Motor neuron (in vitro differentiated cells): ENCODE results near the gene MYL2. TPM values are rescaled to one million over a fixed set of nuclear protein-coding genes. Genes with fewer than 3 reads are reported as not detected.
A peak's percentile ranks its signal among the peaks of the same experiment; 100 is the strongest.

ENCODE experiments used
- ATAC-seq, 8 experiments: fragments of 200-7000 bp; cut with Tn5 transposase; replicated peaks in 6 of 8; 2 replicates each; pipeline ENCODE4 v1.8.0; 2021; ENCODE audit warnings: mild to moderate bottlenecking in 8 of 8, moderate library complexity in 8 of 8
- H3K27ac ChIP-seq, 2 donors: fragments of 250-450 bp; sonication (Bioruptor Pico); 2 replicates each; pipeline ENCODE4 v1.9.0; 2021; ENCODE audit warnings: antibody characterized with exemption in 2 of 2, mild to moderate bottlenecking in 2 of 2, moderate library complexity in 1 of 2
- H3K4me1 ChIP-seq, 2 donors: fragments of 250-450 bp; sonication (Bioruptor Pico); replicated peaks in 1 of 2; 2 replicates each; pipeline ENCODE4 v1.6.1; 2021; ENCODE audit warnings: antibody characterized with exemption in 2 of 2, mild to moderate bottlenecking in 2 of 2, moderate library complexity in 1 of 2
- H3K4me3 ChIP-seq, 5 donors: fragments of 250-450 bp; sonication (Bioruptor Pico); 2 replicates each; pipeline ENCODE4 v1.9.0; 2021; ENCODE audit warnings: antibody characterized with exemption in 5 of 5, mild to moderate bottlenecking in 5 of 5, moderate library complexity in 4 of 5
- WGBS, 10 experiments: fragments of 450-650 bp; shearing (Covaris generic); methylation state at CpG; one replicate each; pipeline ENCODE4 v1.0.0; 2022; 5-methylcytosine and 5-hydroxymethylcytosine counted together
- in situ Hi-C, 9 experiments: fragments of 400-800 bp; cut with MboI; loops; one replicate each; pipeline ENCODE4 v1.15.0; 2021; ENCODE audit warnings: low sequenced_read_pairs in 9 of 9, low pct_unique_long_range_greater_than_20kb in 2 of 9; ENCODE audit not compliant: unreplicated experiment in 9 of 9
- total RNA-seq, 8 experiments: library from RNA; unstranded; fragments of 300-600 nt; gene quantifications; 2 replicates each; pipeline versions ENCODE4 v1.2.3 to v1.2.4, GENCODE V29; 2022

MYL2 gene
- total RNA-seq, 8 experiments from 2014 or later, result 0.62 TPM; not detected in 7

- ATAC-seq, result no peak
- no peak overlapping the region for H3K27ac ChIP-seq
- in situ Hi-C loops, result loop anchor here in 2 of 9 experiments (25.0 kb wide), 2 partner anchors 362 to 412 kb away; partner anchors contain the start of genes ARPC3 (in 1 of the 2), FAM216A (in 1 of the 2), GPN3 (in 1 of the 2) and RAD9B (in 1 of the 2)
- H3K4me1 ChIP-seq, result no peaks in the 10 kb centered on the region
- no peak overlapping the region for H3K4me3 ChIP-seq
Observed at GRCh38 chr12:110874781-110875180, 45.6 kb downstream of the MYL2 start.

DNA sequence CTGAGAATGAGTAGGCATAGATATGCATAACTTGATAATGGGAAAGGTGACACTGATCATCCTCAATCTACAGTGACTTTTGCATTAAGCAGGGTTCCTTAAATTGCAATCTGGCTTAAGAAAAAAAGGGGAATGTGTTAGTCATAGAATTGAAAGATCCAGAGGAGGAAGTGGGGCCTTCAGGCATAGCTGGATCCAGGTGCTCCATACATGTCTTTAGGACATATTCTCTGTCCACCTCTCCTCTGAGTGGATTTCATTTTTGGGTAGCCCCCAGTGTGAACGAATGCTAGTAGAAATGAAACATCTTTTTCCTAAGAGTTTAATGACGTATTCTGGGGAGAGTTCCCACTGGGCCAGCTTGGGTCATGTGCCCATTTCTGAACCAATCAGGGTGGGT, 46.0 kb downstream of the MYL2 start:
- ATAC-seq, result no peak
- no peak overlapping the region for H3K4me3 ChIP-seq
- in situ Hi-C loops, result no loop called here
- WGBS, 10 experiments, result 0 to 93% (median 57%) methylated on average over 1 to 2 of the region's 2 CpGs; no CpG with 5 or more reads in 3 of the 10 experiments
- H3K27ac ChIP-seq, result no peak overlapping the region
- H3K4me1 ChIP-seq, result no peaks in the 10 kb centered on the region

- H3K4me1 ChIP-seq, result no peaks in the 10 kb centered on the region
- no peak for ATAC-seq
- in situ Hi-C loops, result no loop called here
- WGBS, 10 experiments, result 18 to 100% (median 66%) methylated on average over 1 to 4 of the region's 4 CpGs; no CpG with 5 or more reads in 2 of the 10 experiments
- no peak overlapping the region for H3K27ac ChIP-seq
- no peak overlapping the region for H3K4me3 ChIP-seq
Observed at GRCh38 chr12:110872100-110872499, 48.3 kb downstream of the MYL2 start.

- no peak overlapping the region for H3K4me3 ChIP-seq
- H3K27ac ChIP-seq, result no peak overlapping the region
- no peak for ATAC-seq
- no peaks in the 10 kb centered on the region for H3K4me1 ChIP-seq
- in situ Hi-C loops, result no loop called here
- 40 to 93% (median 79%) methylated on average over 2 to 5 of the region's 5 CpGs; no CpG with 5 or more reads in 2 of the 10 experiments for WGBS, 10 experiments
Observed at GRCh38 chr12:110869803-110870202, 50.6 kb downstream of the MYL2 start.

- no peak for ATAC-seq
- in situ Hi-C loops, result no loop called here
Observed at GRCh38 chr12:110869026-110869425, 51.4 kb downstream of the MYL2 start.

DNA sequence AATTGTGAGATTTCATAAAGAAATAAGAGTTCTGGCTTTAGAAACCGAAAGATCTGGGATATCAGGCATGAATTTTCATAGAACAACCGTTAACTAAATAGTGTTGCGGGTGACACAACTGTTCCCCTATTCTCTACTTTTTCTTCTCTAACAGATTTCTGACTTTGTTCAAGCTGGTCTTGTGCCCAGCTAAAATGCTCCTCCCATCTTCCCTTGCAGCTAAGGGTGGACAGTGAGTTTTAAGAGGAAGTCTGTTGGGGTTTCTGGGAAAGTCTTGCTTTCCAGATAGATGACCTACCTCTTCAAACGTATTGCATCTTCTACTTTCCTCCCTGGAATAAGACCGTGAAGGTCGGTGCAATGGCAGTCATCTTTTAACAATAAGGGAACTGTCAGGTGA, 54.9 kb downstream of the MYL2 start:
- WGBS, 10 experiments, result 36 to 99% (median 81%) methylated on average over 3 to 6 of the region's 6 CpGs
- no peak for ATAC-seq
- Histone ChIP-seq H3K4me1 (peaks cover 12 to 21% of the 10 kb centered on the region in 2 donors), H3K4me3 (no peak overlapping the region), H3K27ac (no peak overlapping the region)
- in situ Hi-C loops, result no loop called here

More at GRCh38 chr12:110869026-110869425, 51.4 kb downstream of the MYL2 start:
- Histone ChIP-seq H3K4me1 (no peaks in the 10 kb centered on the region), H3K27ac (no peak overlapping the region), H3K4me3 (no peak overlapping the region)
- 0 to 80% (median 58%) methylated on average over 1 to 3 of the region's 3 CpGs; no CpG with 5 or more reads in 4 of the 10 experiments for WGBS, 10 experiments

GRCh38 chr12:110863161-110863560, 57.2 kb downstream of the MYL2 start:
- WGBS, 10 experiments, result 40 to 100% (median 98%) methylated on average over 2 to 3 of the region's 7 CpGs; no CpG with 5 or more reads in 4 of the 10 experiments
- Histone ChIP-seq H3K4me1 (peaks cover 13 to 21% of the 10 kb centered on the region in 2 donors), H3K4me3 (no peak overlapping the region), H3K27ac (no peak overlapping the region)
- no peak for ATAC-seq
- in situ Hi-C loops, result no loop called here

GRCh38 chr12:110862329-110862728, 58.0 kb downstream of the MYL2 start:
- peaks cover 13 to 24% of the 10 kb centered on the region in 2 donors for H3K4me1 ChIP-seq
- H3K27ac ChIP-seq, result peak overlapping the region; percentile 40 to 83
- in situ Hi-C loops, result no loop called here
- peak in 5 of 8 experiments; percentile 72 to 96 (median 74) for ATAC-seq
- no peak overlapping the region for H3K4me3 ChIP-seq
- 0 to 100% (median 47%) methylated on average over 1 to 8 of the region's 9 CpGs; no CpG with 5 or more reads in 1 of the 10 experiments for WGBS, 10 experiments

- Histone ChIP-seq H3K4me1 (peaks cover 13 to 24% of the 10 kb centered on the region in 2 donors), H3K4me3 (no peak overlapping the region), H3K27ac (peak overlapping the region; percentile 55 to 83)
- WGBS, 10 experiments, result 20 to 100% (median 84%) methylated on average over 1 to 5 of the region's 7 CpGs; no CpG with 5 or more reads in 4 of the 10 experiments
- in situ Hi-C loops, result no loop called here
- no peak for ATAC-seq
Observed at GRCh38 chr12:110861729-110862128, 58.6 kb downstream of the MYL2 start.

Other genes with a start within 250 kb of the MYL2 start
- 1 to 10 TPM in 2 of 8 experiments, under 1 TPM in 6; 0.27 to 1.6 (median 0.74) TPM for gene HVCN1, start 231.5 kb downstream of the MYL2 start, total RNA-seq
- gene PPP1CC, start 177.7 kb downstream of the MYL2 start, total RNA-seq, result 100 to 1,000 TPM in 4 of 8 experiments, 10 to 100 TPM in 4; 57.5 to 156 (median 102) TPM
- under 1 TPM in 1 of 8 experiments, not detected in 7; 0.11 TPM for gene CCDC63, start 73.6 kb downstream of the MYL2 start, total RNA-seq
- gene CUX2, start 113.6 kb upstream of the MYL2 start, total RNA-seq, result 1 to 10 TPM in 5 of 8 experiments, under 1 TPM in 2, not detected in 1; 0.10 to 7.2 (median 4.5) TPM